Breast epithelium (tissue), 3 donors: ENCODE data around the gene FES.
"Not testable (repeated sequence)": the region's sequence is repeated elsewhere in the genome, so short reads cannot be mapped to it uniquely, and the experiment has no call there.

Experiments
- POLR2A ChIP-seq: fragments of 450-650 bp; IDR thresholded peaks from one replicate; pipeline ENCODE4 v1.6.1; 2016; ENCODE audit warnings: antibody characterized with exemption, mild to moderate bottlenecking, moderate library complexity
- TF ChIP-seq, protein P1 (sequence below), 3 donors: fragments of 450-650 bp; IDR thresholded peaks; one replicate each; pipeline ENCODE4 v1.5.1; 2016 to 2017; ENCODE audit warnings: antibody characterized with exemption in 3 of 3, mild to moderate bottlenecking in 3 of 3, moderate library complexity in 3 of 3

- TF ChIP-seq, protein P1, sequence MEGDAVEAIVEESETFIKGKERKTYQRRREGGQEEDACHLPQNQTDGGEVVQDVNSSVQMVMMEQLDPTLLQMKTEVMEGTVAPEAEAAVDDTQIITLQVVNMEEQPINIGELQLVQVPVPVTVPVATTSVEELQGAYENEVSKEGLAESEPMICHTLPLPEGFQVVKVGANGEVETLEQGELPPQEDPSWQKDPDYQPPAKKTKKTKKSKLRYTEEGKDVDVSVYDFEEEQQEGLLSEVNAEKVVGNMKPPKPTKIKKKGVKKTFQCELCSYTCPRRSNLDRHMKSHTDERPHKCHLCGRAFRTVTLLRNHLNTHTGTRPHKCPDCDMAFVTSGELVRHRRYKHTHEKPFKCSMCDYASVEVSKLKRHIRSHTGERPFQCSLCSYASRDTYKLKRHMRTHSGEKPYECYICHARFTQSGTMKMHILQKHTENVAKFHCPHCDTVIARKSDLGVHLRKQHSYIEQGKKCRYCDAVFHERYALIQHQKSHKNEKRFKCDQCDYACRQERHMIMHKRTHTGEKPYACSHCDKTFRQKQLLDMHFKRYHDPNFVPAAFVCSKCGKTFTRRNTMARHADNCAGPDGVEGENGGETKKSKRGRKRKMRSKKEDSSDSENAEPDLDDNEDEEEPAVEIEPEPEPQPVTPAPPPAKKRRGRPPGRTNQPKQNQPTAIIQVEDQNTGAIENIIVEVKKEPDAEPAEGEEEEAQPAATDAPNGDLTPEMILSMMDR (IDR thresholded peaks at IDR 0.05), result not testable (repeated sequence)
- TF ChIP-seq POLR2A, result not testable (repeated sequence)
Observed at GRCh38 chr15:90922712-90923322, 38.5 kb downstream of the FES start.
